HEK293 (cell line): ENCODE results near the gene RPS6KC1.

Source experiments
- CTCF ChIP-seq: fragments of 450-650 bp; formaldehyde crosslinking; IDR thresholded peaks from 2 replicates; pipeline ENCODE4 v1.5.1; 2016; ENCODE audit warnings: missing biosample characterization, missing genetic modification characterization
- PRDM2 ChIP-seq: fragments of 450-650 bp; formaldehyde crosslinking; IDR thresholded peaks from 2 replicates; pipeline ENCODE4 v1.5.1; 2016; ENCODE audit warnings: missing biosample characterization, missing genetic modification characterization, borderline replicate concordance
- REST ChIP-seq: fragments of 450-650 bp; formaldehyde crosslinking; IDR thresholded peaks from 2 replicates; pipeline ENCODE4 v1.5.1; 2016; ENCODE audit warnings: missing biosample characterization, missing genetic modification characterization
- SETDB1 ChIP-seq: IDR thresholded peaks from one replicate; pipeline ENCODE4 v1.6.1; 2017; ENCODE audit warnings: mild to moderate bottlenecking, low read length, moderate library complexity, mixed read lengths; ENCODE audit not compliant: insufficient read length
- ZEB2 ChIP-seq: fragments of 450-650 bp; formaldehyde crosslinking; IDR thresholded peaks from 2 replicates; pipeline ENCODE4 v1.5.1; 2016; ENCODE audit warnings: missing biosample characterization, missing genetic modification characterization
- ZNF140 ChIP-seq: fragments of 450-650 bp; formaldehyde crosslinking; IDR thresholded peaks from 2 replicates; pipeline ENCODE4 v1.5.1; 2016; ENCODE audit warnings: missing biosample characterization, missing genetic modification characterization
- ZNF146 ChIP-seq: fragments of 450-650 bp; formaldehyde crosslinking; IDR thresholded peaks from 2 replicates; pipeline ENCODE4 v1.5.1; 2016; ENCODE audit warnings: missing biosample characterization, missing genetic modification characterization
- ZNF530 ChIP-seq: fragments of 450-650 bp; formaldehyde crosslinking; IDR thresholded peaks from 2 replicates; pipeline ENCODE4 v1.5.1; 2016; ENCODE audit warnings: low read depth, missing biosample characterization, missing genetic modification characterization
- ZNF777 ChIP-seq: fragments of 450-650 bp; formaldehyde crosslinking; IDR thresholded peaks from 2 replicates; pipeline ENCODE4 v1.5.1; 2017; ENCODE audit warnings: missing biosample characterization, missing genetic modification characterization, borderline replicate concordance

GRCh38 chr1:213183036-213183672, 132.1 kb downstream of the RPS6KC1 start:
- TF ChIP-seq ZEB2 (tag by site-specific recombination) (no peak), REST (no peak), CTCF (no peak), PRDM2 (tag by site-specific recombination) (no peak), ZNF777 (no peak), SETDB1 (no peak), ZNF140 (tag by site-specific recombination) (no peak), ZNF146 (tag by site-specific recombination) (no peak), ZNF530 (tag by site-specific recombination) (no peak)
